A673 (cell line): ENCODE measurements around the gene RIMS1. TPM values are rescaled to one million over a fixed set of nuclear protein-coding genes. Genes with fewer than 3 reads are reported as not detected.

ENCODE experiments used
- BruUV-seq: library from RNA; stranded (reverse); fragments of 400-500 nt; replicated peaks from 2 replicates; lab custom pipeline; 2021; lab: Mats Ljungman, UMichigan
- CTCF ChIA-PET: fragments of 300-600 bp; sonication (Branson Sonifier 250); formaldehyde crosslinking; loops from one replicate; lab custom pipeline; 2022; ENCODE audit warnings: antibody characterized with exemption; lab: Charles Lee
- POLR2A ChIA-PET: fragments of 300-600 bp; sonication (Branson Sonifier 250); formaldehyde crosslinking; loops from one replicate; lab custom pipeline; 2022; ENCODE audit warnings: antibody characterized with exemption; ENCODE audit not compliant: low non-redundant PET; lab: Charles Lee
- DNase-seq: peaks from one replicate; pipeline ENCODE4 v3.0.0-alpha.2; 2015; ENCODE audit warnings: low spot score
- H3K27ac ChIP-seq: fragments of 200-600 bp; sonication (generic); 2 replicates; pipeline ENCODE4 v1.5.1; 2016; ENCODE audit warnings: mixed run types, low read depth, mild to moderate bottlenecking, mixed read lengths, antibody characterized with exemption, low read length; ENCODE audit not compliant: poor library complexity, severe bottlenecking
- H3K27me3 ChIP-seq: fragments of 200-600 bp; sonication (generic); replicated peaks from 2 replicates; pipeline ENCODE4 v1.6.1; 2017; ENCODE audit warnings: mixed run types, low read depth, mild to moderate bottlenecking, mixed read lengths, antibody characterized with exemption, low read length; ENCODE audit not compliant: insufficient read depth, poor library complexity
- H3K36me3 ChIP-seq: fragments of 200-600 bp; sonication (generic); 2 replicates; pipeline ENCODE4 v1.6.1; 2016; ENCODE audit warnings: mixed run types, mild to moderate bottlenecking, mixed read lengths, antibody characterized with exemption, low read length; ENCODE audit not compliant: insufficient read depth, poor library complexity, severe bottlenecking
- H3K4me1 ChIP-seq: fragments of 200-600 bp; sonication (generic); 2 replicates; pipeline ENCODE4 v1.6.1; 2017; ENCODE audit warnings: mixed run types, mild to moderate bottlenecking, mixed read lengths, antibody characterized with exemption, low read length; ENCODE audit not compliant: insufficient read depth, poor library complexity, severe bottlenecking
- H3K4me3 ChIP-seq: fragments of 200-600 bp; sonication (generic); 2 replicates; pipeline ENCODE4 v1.5.1; 2016; ENCODE audit warnings: low read depth, mixed run types, mild to moderate bottlenecking, mixed read lengths, low read length; ENCODE audit not compliant: poor library complexity, severe bottlenecking
- H3K9me3 ChIP-seq: fragments of 200-600 bp; sonication (generic); 2 replicates; pipeline ENCODE4 v1.6.1; 2016; ENCODE audit warnings: mixed run types, low read depth, mild to moderate bottlenecking, mixed read lengths, antibody characterized with exemption, low read length; ENCODE audit not compliant: poor library complexity, severe bottlenecking
- EZH2 ChIP-seq: fragments of 200-600 bp; sonication (generic); IDR thresholded peaks from 2 replicates; pipeline ENCODE4 v1.6.1; 2017; ENCODE audit warnings: borderline replicate concordance, low read depth, mild to moderate bottlenecking, mixed read lengths, antibody characterized with exemption, low read length; ENCODE audit not compliant: poor library complexity, severe bottlenecking
- intact Hi-C: fragments of 100-400 bp; cut with micrococcal nuclease; formaldehyde crosslinking; loops from one replicate; pipeline ENCODE4 v1.10.0; 2022; ENCODE audit not compliant: unreplicated experiment
- total RNA-seq: library from RNA; stranded (reverse); gene quantifications from 2 replicates; pipeline ENCODE4 v1.2.3, GENCODE V29; 2021
- TF ChIP-seq, protein P1 (sequence below): fragments of 300-800, 200-600 bp; sonication (generic); conservative IDR thresholded peaks from 2 replicates; pipeline ENCODE4 v1.5.1; 2017; ENCODE audit warnings: low read depth, mild to moderate bottlenecking, antibody characterized with exemption, low read length, moderate library complexity, mixed read lengths

The RIMS1 gene
- total RNA-seq, 1 experiment from 2014 or later = 1.3 TPM

DNA sequence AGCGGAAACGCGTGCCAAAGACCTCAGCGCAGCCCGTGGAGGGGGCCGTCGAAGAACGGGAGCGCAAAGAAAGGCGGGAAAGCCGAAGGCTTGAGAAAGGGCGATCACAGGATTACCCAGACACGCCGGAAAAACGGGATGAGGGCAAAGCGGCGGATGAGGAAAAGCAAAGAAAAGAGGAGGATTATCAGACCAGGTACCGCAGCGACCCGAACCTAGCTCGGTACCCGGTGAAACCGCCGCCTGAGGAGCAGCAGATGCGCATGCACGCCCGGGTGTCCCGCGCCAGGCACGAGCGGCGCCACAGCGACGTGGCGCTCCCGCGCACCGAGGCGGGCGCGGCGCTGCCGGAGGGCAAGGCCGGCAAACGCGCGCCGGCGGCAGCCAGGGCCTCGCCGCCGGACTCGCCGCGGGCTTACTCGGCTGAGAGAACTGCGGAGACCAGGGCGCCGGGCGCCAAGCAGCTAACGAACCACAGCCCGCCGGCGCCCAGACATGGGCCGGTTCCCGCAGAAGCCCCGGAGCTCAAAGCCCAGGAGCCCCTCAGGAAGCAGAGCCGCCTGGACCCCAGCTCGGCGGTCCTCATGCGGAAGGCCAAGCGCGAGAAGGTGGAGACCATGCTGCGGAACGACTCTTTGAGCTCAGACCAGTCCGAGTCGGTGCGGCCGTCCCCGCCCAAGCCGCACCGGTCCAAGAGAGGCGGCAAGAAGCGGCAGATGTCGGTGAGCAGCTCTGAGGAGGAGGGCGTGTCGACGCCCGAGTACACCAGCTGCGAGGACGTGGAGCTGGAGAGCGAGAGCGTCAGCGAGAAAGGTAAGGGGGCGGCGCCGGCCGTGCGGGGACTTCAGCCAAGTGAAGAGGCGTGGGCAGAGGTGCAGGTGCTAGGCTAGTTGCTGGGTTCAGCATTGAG, 296.2 kb downstream of the RIMS1 start:
- no peak overlapping the region for H3K27ac ChIP-seq
- no peaks in the 10 kb centered on the region for H3K36me3 ChIP-seq
- no peaks in the 10 kb centered on the region for H3K9me3 ChIP-seq
- peaks cover 9% of the 10 kb centered on the region for H3K4me1 ChIP-seq
- BruUV-seq = no TSS peak
- CTCF ChIA-PET = no interaction called here
- intact Hi-C loops = no loop called here
- TF ChIP-seq EZH2 = peak; percentile 51
- TF ChIP-seq, protein P1, sequence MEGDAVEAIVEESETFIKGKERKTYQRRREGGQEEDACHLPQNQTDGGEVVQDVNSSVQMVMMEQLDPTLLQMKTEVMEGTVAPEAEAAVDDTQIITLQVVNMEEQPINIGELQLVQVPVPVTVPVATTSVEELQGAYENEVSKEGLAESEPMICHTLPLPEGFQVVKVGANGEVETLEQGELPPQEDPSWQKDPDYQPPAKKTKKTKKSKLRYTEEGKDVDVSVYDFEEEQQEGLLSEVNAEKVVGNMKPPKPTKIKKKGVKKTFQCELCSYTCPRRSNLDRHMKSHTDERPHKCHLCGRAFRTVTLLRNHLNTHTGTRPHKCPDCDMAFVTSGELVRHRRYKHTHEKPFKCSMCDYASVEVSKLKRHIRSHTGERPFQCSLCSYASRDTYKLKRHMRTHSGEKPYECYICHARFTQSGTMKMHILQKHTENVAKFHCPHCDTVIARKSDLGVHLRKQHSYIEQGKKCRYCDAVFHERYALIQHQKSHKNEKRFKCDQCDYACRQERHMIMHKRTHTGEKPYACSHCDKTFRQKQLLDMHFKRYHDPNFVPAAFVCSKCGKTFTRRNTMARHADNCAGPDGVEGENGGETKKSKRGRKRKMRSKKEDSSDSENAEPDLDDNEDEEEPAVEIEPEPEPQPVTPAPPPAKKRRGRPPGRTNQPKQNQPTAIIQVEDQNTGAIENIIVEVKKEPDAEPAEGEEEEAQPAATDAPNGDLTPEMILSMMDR = no peak
- POLR2A ChIA-PET = no interaction called here
- peak; percentile 39 for DNase-seq
- H3K27me3 ChIP-seq = peaks cover 55% of the 10 kb centered on the region
- H3K4me3 ChIP-seq = peak overlapping the region; percentile 46

DNA sequence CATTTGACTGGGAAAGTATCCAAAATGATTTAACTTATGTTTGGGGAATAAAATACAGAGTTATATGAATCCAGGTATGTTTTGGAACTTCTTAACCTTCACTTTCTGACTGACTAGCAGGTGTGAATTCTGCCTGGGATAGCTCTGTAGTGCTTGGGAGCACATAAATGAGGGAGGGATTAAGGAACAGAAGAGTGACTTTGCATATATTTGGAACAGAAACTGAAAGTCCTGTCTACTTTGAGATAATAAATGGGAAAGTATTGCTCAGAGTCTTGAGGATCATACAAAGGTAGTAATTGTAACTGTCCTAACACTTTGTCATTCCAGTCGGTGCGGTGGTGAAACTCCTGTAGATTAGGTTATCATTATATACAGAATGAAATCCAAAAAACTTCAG, 317.6 kb downstream of the RIMS1 start:
- no peak for TF ChIP-seq EZH2
- TF ChIP-seq, protein P1 = no peak
- ChIA-PET POLR2A (no interaction called here), CTCF (no interaction called here)
- no peaks in the 10 kb centered on the region for H3K9me3 ChIP-seq
- BruUV-seq = no TSS peak
- H3K36me3 ChIP-seq = no peaks in the 10 kb centered on the region
- no peaks in the 10 kb centered on the region for H3K27me3 ChIP-seq
- H3K4me1 ChIP-seq = peaks cover 7% of the 10 kb centered on the region
- no peak overlapping the region for H3K4me3 ChIP-seq
- H3K27ac ChIP-seq = no peak overlapping the region
- DNase-seq = peak; percentile 9
- intact Hi-C loops = no loop called here

DNA sequence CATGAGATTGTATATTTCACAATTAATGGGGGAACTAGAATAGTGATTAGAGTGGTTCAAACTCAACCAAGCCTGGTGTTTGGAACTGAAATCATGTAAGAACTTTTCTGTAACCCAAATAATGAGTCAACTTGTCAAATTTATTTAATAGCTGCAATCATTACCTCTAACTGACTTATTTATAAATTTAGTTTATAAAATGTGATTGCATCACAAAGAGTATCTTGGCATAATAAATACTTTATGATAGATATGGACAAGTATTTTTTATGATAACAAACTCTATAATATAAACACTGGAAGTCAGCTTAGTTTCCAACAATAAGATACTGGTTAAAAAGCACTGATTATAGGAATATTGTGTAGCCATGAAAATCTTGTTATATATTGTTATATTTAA, 319.1 kb downstream of the RIMS1 start:
- H3K27ac ChIP-seq = no peak overlapping the region
- no peaks in the 10 kb centered on the region for H3K9me3 ChIP-seq
- ChIA-PET POLR2A (no interaction called here), CTCF (interaction anchor here (0.6 kb wide), 1 partner anchor 24 kb away, joined by 3 read pairs; no protein-coding TSS in a partner anchor)
- no TSS peak for BruUV-seq
- no peak for DNase-seq
- H3K36me3 ChIP-seq = no peaks in the 10 kb centered on the region
- H3K27me3 ChIP-seq = no peaks in the 10 kb centered on the region
- H3K4me3 ChIP-seq = no peak overlapping the region
- no peak for TF ChIP-seq EZH2
- TF ChIP-seq, protein P1 = no peak
- H3K4me1 ChIP-seq = peaks cover 7% of the 10 kb centered on the region
- intact Hi-C loops = no loop called here
